Measurements from ENCODE around the gene GRK5.
"Not testable (repeated sequence)": the region's sequence is repeated elsewhere in the genome, so short reads cannot be mapped to it uniquely, and the experiment has no call there.

Gene GRK5

DNA sequence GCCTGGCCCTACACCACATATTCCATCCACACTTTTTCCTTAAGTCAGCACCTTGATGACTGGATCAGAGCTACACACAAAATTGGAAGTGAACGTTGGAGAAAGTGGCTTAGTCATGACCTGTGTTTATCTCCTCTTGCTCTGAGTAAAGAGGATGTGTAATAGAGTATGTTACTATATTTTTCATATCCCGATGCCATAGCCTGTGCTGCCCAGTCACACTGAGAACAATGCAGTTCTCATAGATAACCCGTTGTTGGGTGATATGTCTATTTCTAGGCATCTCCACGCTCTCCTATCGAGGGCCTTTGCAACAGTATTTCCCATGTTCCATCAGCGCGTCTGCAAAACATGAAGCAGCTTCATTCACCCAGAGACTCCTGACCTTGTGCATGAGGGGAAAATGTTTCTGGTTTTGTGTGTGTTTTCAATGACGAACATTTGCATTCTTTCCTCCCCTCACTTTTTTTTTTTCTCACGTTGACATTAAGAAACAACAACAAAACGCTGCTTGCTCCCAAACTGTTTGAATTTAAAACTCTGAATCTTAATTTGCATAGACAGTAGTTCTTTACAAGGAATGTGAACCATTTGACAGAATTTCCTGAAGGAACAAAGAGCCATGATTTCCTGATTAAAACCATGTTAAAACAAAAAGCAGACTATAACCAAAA lies 43.4 kb downstream of the GRK5 start:
- no peak for DNase-seq (ENCODE audit: low read depth)

DNA sequence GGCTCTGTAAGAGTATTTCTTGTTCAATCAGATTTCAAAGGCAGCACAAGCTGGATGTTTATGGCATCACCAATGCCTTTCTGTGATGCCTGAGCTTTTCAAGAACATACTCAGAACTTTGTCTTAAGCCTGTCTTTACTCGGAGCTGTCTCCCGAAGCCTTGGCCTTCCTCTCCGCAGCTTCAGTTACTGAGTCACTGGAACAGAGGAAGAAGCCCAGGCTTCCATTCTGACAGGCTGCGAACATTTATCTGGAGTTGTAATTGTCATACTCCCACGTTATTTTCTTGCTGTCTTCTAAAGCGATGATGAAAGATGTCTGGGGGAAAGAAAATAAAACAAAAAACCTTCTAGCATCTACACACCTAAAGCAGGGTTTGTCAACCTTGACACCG lies 43.9 kb downstream of the GRK5 start:
- DNase-seq (ENCODE audit: low read depth): no peak

DNA sequence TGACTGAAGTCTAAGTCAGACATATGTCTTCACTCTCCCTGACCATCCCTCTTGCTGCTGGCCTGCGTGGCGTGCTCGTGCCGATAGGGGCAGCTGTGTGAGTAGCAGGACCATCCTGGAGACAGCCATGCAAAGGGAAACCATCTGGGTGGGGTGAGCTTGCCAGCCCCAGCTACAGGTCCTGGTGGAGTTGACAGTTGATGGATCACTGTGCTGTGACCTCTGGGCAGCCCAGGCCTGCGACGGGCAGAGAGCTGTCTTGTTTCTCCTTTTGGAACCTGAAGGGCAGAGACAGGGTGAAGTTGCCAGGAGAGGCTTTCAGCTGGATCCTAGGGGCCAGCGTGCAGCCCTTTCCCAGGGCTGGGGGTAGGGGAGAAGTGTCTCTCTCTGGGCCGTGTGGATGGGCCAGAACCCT lies 44.7 kb downstream of the GRK5 start:
- DNase-seq (ENCODE audit: low read depth): no peak

DNA sequence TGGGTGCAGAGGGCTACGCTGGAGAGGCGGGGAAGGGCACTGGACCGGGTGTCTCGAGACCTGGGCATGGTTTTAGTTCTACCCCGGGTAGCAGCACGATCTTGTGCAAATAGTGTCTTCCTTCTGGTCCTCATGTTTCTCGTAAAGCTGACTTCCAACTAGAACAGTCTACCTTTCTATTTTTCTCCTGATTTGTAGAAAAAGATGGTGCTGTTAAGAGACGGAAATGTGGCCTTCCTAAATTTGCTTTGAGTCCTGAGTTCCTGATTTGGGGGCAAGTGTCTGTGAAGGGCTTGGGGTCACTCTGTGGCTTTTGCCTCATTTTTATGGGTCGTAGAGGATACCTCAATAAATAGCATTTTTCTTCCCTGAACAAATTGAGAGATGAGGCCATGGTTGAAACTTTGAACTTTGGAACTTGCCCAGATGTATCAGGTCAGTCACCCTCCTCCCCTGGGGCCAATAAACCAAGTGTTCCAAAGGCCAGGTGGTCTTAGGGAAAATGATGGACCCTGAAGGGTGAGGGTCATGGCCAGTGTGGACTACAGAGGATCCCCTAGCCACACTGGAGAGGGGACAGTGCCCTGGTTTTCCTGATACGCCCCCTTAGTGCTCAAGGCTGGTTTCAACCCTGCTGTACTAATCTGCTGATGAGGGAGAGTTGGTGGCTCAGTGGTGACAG lies 45.2 kb downstream of the GRK5 start:
- no peak for DNase-seq (ENCODE audit: low read depth)

DNA sequence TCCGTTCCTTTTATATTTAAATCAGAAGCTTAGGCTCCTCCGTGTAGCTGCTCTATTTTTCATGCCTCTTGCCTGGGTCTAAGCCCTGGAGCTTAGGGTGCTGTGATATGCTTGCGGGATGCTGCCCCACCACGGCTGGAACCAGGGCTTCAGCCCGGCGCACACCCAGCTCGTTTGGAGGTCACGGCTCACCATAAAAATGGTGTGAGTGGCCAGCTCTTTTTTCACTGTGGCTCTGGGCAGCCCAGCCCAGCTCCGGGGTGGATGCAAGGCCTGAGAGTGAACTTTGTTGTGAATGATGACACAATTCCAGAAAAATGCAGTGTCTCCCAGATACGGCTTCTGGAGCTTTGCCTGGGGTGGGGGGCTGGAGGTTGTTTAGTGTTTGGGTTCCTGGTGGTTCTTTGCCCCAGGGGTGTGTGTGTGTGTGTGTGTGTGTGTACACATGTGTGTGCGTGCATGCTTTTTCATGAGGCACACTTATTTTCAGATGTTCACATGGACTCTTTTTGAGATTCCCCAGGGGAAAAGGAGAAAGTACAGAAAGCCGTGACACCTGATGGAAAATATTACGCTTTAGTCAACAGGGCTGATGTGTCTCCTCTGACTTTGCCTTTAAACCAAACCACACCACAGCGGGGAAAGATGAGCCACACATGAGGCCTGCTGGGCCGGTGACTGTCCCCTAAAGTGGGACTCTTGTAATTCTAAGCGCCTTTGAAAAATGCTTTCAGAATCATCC lies 46.2 kb downstream of the GRK5 start:
- no peak for DNase-seq (ENCODE audit: low read depth)

DNA sequence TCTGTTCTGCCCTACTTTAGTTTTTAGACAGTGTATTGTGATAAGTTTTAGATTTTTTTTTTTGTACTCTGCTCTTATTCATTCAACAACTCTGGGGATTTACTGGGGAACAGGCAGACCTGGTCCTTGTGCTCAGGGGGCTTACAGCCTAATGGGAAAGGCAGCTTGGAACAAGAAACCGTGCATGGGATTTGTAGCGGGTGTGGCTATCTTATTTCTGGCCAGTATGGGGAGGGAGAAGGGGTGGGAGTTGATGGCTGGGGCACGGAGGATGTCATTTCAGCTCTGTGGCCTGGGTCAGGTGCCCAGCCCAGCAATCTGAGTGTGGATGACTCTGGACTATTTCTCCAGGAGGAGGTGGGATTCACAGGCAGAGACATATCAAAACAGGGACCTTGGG lies 47.0 kb downstream of the GRK5 start:
- no peak for DNase-seq (ENCODE audit: low read depth)

DNA sequence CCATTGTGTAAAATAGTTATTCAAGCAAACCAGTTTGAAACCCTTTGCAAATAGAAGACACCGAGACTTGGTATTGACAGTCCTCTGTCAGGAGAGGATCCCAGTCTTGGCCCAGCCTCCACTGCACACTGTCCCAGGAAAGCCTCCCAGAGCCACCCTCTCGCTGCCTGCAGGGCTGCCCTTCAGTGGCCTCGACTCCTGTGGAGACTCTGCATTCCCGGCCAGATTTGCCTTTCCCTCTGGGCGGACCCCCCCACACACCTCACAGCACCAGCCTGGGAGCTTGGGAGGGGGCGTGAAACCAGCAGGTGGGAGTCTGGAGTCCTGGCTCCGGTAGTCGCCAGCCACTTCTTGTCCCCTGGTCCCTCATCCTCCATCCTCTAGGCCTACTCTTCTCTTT lies 48.7 kb downstream of the GRK5 start:
- DNase-seq (ENCODE audit: low read depth): no peak

DNA sequence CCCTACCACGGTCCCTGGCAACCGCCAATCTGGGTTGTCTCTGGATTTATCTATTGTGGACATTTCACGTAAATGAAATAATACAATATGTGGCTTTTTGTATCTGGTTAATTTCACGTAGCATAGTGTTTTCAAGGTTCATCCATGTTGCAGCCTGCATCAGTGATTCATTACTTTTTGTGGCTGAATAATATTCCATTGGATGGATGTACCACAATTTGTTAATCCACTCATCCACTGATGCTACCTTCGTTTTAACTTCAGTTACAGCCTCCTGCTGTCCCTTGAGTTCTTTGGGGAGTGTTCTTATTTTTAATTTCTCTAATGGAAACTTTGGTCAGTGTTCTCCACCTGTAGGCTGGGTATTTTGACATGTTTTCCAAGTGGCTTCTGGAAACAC lies 49.5 kb downstream of the GRK5 start:
- no peak for DNase-seq (ENCODE audit: low read depth)

DNA sequence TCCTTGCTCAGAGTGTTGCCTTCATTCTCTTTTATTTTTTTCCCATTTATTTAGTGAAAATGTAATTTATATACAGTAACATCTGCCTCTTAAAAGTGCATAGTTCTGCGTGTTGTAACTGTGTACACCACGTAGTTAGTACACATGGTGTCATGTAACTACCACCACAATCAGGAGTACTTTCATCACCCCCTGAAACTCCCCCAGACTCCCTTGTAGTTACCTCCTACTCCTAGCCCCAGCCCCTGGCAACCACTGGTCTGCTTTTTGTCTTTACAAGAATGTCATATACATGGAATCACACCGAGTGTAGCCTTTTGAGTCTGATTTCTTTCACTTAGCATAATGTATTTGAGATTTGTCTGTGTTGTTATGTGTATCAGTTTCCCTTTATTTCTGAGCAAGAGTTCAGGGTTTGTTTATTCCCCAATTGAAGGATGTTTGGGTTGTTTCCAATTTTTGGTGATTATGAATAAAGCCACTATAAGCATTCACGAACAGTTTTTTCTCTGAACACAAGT lies 50.6 kb downstream of the GRK5 start:
- no peak for DNase-seq (ENCODE audit: low read depth)

DNA sequence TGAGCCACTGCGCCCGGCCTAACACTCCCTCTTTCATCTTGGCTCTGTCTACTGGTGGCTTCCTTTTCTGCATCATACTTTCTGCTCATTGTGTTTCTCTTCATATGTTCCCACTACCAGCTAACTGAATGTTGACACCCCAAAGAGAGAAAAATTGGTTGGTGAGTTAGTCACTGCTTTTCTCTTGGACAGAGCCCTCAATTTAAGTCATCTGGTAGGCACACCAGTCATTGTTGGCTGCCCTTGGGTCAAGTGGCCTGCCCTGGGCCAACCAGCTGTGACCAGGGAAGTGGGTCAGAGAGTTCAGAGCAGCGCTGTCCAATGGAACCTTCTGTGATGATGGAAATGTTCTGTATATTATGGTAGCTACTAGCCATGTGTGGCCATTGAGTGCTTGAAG lies 52.0 kb downstream of the GRK5 start:
- DNase-seq (ENCODE audit: low read depth): no peak

DNA sequence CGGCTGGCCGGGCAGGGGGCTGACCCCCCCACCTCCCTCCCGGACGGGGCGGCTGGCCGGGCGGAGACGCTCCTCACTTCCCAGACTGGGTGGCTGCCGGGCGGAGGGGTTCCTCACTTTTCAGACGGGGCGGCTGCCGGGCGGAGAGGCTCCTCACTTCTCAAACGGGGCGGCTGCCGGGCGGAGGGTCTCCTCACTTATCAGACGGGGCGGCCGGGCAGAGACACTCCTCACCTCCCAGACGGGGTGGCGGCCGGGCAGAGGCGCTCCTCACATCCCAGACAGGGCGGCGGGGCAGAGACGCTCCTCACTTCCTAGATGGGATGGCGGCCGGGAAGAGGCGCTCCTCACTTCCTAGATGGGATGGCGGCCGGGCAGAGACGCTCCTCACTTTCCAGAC lies 53.6 kb downstream of the GRK5 start:
- not testable (repeated sequence) for DNase-seq (ENCODE audit: low read depth)

DNA sequence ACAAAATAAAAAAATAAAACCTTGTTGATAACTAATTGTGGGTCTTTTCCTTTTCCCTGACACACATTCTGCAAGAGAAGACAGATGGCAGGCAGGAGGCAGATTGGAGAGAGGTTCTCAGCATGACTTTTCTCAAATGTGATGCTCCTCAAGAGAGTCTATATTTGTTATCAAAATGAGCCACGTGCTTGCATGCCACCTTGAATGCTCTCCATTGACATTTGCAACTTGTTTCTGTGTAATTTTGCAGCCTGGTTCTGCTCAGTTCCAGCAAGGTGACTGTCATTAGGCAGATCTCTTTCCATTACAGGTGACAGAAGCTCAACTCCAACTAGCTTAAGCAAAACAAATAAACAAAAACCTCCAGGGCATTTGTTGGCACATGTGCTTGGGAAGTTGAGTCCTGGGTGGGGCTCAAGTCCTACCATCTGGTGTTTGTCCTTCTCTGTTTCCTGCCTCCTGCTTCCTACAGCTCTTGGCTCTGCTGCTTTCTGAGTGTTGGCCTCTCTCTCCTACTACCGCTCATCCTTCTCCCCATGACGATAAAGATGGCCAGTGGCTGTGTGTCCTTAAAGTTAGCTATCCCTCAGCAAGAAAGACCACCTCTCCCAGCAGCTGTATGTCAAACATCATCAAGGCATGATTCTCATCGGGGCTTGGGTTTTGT lies 56.7 kb downstream of the GRK5 start:
- no peak for DNase-seq (ENCODE audit: low read depth)

DNA sequence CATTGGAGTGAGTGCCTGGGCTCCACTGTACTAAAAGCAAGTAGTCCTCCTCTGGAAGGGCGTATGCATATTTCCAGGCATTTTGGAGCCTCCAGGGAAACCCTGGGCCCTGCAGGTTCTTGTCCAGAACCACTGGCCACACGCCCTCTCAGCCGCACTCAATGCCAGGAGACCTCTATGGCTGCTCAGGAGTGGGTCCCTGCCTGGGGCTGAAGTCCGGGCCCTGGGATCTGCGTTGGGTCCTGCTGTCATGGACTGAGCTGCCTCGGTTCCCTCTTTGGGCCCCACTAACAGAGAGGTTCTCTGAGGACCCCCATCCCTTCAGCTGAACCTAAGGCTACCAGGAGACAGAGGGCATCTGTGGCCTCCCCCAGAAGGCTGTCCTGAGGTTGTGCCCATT lies 58.3 kb downstream of the GRK5 start:
- DNase-seq (ENCODE audit: low read depth): no peak

DNA sequence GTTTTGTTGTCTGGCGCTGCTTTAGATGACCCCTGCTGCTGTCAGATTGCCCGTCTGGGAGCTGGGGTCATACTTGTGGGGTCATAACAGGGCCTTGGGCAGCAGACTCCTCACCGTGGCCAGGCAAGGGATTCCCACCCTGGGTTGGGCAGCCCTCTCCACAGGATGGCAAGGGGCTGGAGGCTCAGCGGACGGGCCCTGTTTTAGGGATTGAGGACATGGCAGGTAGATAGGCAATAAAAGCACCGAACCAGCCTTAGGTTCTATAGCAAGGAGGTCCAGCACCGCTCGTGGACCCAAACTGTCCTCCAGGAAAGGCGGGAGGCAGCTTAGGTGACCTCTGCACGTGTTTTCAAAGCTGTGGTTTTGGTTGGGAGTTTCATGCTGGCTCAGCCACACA lies 60.0 kb downstream of the GRK5 start:
- DNase-seq (ENCODE audit: low read depth): no peak

DNA sequence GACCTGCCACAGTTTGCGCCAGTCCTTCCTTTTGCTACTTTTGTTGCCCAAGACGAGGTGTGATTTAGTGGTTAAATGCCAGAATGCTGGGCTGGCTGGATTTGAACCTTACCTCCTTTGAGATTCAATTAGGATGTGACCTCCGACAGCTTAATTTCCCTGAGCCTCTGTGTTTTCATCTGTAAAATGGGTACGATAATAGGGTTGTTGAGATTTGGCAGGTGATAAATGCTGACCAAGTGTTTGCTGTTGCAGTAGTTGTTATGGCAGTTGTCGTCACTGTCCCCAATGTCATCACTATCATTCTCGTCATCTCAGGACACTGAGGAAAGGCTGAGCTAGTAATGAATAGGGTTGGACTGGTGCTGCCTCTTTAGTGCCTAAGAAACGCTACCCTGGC lies 61.1 kb downstream of the GRK5 start:
- no peak for DNase-seq (ENCODE audit: low read depth)

DNA sequence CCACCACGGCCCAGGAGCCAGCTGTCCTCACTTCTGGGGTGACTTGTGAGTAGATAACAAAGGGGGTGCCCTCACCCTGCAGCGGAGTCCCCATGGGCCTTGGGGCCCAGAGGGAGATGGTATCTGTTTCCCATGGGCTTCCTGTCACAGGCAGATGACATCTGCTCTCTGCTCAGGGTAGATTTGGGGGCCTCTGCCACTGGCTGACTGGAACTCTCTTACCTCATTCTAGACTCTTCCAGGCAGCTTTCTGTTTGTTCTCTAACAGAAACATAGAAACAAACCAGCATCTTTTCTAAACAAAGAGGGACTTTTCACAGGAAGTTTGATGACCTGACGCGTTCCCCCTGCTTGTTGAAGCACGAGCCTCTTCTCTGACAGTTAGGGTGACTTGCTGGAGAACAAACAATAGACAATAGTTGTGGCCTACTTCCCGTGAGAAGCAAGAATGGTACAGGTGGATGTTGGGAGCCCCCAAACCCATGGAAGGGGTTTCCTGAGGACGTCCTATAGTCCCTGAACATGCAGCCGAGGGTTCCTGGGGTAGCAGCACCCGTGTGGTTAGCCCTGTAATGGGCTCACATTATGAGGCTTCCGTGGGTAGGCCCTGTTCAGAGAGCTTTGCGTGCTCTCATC lies 61.6 kb downstream of the GRK5 start:
- DNase-seq (ENCODE audit: low read depth): peak; percentile 43

DNA sequence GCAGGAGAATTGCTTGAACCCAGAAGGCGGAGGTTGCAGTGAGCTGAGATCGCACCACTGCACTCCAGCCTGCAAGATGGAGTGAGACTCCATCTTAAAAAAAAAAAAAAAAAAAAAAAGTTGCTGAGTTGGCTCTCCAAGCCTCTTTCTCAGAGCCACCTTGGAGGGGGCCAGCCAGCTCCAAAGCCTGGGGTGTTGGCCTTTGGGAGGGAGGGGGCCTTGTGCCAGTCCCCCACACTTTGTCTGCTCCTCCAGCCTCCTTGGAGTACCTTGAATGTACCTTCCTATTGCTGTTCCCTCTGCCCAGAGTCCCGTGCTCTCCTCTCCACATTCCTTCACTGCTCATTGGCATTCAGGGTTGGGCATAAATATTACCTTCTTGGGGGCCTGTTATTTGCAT lies 62.4 kb downstream of the GRK5 start:
- no peak for DNase-seq (ENCODE audit: low read depth)

DNA sequence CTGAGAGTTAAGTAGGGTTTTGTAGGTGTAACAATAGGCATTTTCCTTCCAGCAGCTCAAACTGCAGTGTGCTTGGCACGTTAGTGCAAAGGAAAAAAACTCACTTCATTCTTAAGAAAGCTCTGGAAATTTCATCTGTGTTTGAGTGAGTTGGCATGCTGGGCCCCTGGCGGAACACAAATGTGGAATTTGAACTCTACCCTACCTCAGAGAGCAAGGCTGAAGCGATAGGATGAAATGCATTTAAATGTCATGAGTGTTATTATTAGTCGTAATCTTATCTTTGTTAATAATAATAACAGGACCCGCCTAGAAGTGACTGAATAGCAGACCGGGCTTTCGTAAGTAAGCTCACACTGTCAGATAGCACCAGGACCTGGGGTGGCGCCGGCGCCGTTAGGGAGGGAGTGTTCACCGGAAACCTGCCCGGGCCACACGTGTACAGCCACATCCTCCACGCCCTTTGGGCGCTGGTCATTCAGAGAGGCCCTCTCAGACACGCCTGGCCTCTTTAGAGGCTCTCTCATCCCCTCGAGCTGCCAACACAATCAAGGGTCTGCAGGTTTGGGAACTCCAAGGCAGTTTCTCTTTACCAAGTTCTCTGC lies 63.5 kb downstream of the GRK5 start:
- peak; percentile 11 for DNase-seq (ENCODE audit: low read depth)

DNA sequence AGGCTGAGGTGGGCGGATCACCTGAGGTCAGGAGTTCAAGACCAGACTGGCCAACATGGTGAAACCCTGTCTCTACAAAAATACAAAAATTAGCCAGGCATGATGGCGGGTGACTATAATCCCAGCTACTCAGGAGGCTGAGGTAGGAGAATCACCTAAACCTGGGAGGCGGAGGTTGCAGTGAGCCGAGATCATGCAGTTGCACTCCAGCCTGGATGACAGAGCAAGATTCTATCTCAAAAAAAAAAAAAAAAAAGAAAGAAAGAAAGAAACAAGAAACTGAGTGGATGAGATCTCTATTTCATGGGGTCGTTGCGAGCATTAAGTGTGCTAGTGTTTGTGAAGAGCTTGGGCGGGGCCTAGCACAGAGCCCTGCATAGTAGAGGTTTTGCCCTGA lies 65.0 kb downstream of the GRK5 start:
- not testable (repeated sequence) for DNase-seq (ENCODE audit: low read depth)

DNA sequence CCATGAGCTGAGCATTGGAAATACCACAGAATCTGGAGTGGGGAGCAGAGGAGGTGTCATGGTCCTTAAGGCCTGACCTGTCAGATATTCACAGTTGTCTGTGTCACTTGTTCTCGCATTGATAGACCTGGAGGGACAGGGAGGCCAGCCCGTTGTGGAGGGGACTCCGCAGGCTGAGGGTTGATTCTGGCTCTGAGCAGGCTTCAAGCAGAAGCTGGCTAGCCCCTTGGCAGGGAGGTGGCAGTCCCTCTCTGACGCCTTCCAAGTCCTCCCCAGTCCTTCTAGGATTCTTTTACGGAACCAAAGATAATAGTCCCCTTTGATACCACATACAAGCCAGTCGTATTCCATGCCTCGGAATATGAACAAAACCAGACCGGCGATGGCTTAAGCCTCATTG lies 65.4 kb downstream of the GRK5 start:
- no peak for DNase-seq (ENCODE audit: low read depth)

DNA sequence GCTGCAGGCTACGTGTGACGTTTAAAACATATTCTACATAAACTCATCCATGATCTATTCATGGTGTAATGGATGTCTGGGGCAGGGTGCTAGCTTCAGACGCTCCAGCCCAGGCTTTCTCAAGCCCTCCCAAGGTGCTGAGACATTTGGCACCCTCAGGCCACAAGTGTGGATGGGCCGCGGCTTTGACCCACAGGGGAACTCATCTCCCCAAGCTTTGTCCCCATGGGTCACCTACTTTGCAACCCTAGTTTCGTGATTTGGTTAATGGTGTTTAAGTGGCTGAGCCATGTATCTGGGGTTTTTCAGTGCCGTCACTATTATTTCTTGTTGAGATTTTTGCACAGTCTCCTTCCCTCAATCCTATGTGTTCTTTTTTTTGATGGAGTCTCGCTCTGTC lies 66.0 kb downstream of the GRK5 start:
- no peak for DNase-seq (ENCODE audit: low read depth)

All from stimulated activated CD8-positive, alpha-beta memory T cell treated with anti-CD3 and anti-CD28 coated beads, Interleukin-15, amount 100 ng/mL, for 1 hour (primary cell).